DND-41 (cell line): ENCODE measurements around the gene MIA2.
"Not testable (repeated sequence)": the region's sequence is repeated elsewhere in the genome, so short reads cannot be mapped to it uniquely, and the experiment has no call there.

ENCODE experiments used
- ATAC-seq: fragments of 200-7000 bp; cut with Tn5 transposase; 3 replicates; pipeline ENCODE4 v1.9.1; 2021; ENCODE audit warnings: low read depth; ENCODE audit not compliant: insufficient read depth
- DNase-seq: peaks from one replicate; pipeline ENCODE4 v3.0.0-alpha.2; 2020
- H2AFZ ChIP-seq: 2 replicates; pipeline ENCODE4 v1.6.0; 2012; ENCODE audit warnings: low read depth, low read length
- H3K27ac ChIP-seq: 2 replicates; pipeline ENCODE4 v1.5.1; 2012; ENCODE audit warnings: low read length, inconsistent platforms
- H3K27me3 ChIP-seq: fragments of 200-600 bp; sonication (generic); 2 replicates; pipeline ENCODE4 v1.6.0; 2012; ENCODE audit warnings: low read length, mild to moderate bottlenecking, inconsistent platforms; ENCODE audit not compliant: insufficient read depth, poor library complexity
- H3K36me3 ChIP-seq: 2 replicates; pipeline ENCODE4 v1.5.1; 2012; ENCODE audit warnings: low read length, inconsistent platforms; ENCODE audit not compliant: insufficient read depth
- H3K4me1 ChIP-seq: 2 replicates; pipeline ENCODE4 v1.5.1; 2012; ENCODE audit warnings: mild to moderate bottlenecking, low read length; ENCODE audit not compliant: insufficient read depth
- H3K4me2 ChIP-seq: 2 replicates; pipeline ENCODE4 v1.6.0; 2012; ENCODE audit warnings: mild to moderate bottlenecking, moderate library complexity, low read length, inconsistent platforms; ENCODE audit not compliant: insufficient read depth
- H3K4me3 ChIP-seq, 2 experiments: fragments of 200-600 bp in 1 of 2; shearing (Covaris generic) in 1 of 2; 2 replicates each; pipeline ENCODE4 v1.5.1; 2012 to 2016; ENCODE audit warnings: inconsistent platforms in 2 of 2, low read length in 2 of 2, mild to moderate bottlenecking in 2 of 2, low read depth in 1 of 2, moderate library complexity in 1 of 2
- H3K79me2 ChIP-seq: 2 replicates; pipeline ENCODE4 v1.6.0; 2012; ENCODE audit warnings: low read length, inconsistent platforms; ENCODE audit not compliant: insufficient read depth
- H3K9ac ChIP-seq: 2 replicates; pipeline ENCODE4 v1.6.0; 2012; ENCODE audit warnings: low read depth, mild to moderate bottlenecking, inconsistent platforms, low read length, moderate library complexity
- H3K9me3 ChIP-seq: 2 replicates; pipeline ENCODE4 v1.5.1; 2012; ENCODE audit warnings: low read length, moderate library complexity, mild to moderate bottlenecking, inconsistent platforms; ENCODE audit not compliant: insufficient read depth, severe bottlenecking
- H4K20me1 ChIP-seq: 2 replicates; pipeline ENCODE4 v1.6.0; 2012; ENCODE audit warnings: low read length; ENCODE audit not compliant: insufficient read depth
- EZH2 ChIP-seq: IDR thresholded peaks from 3 replicates; pipeline ENCODE4 v1.6.1; 2012; ENCODE audit warnings: borderline replicate concordance, low read depth, mild to moderate bottlenecking, moderate library complexity, low read length, inconsistent platforms; ENCODE audit not compliant: severe bottlenecking
- TF ChIP-seq, protein P1 (sequence below): IDR thresholded peaks from 2 replicates; pipeline ENCODE4 v1.5.1; 2012; ENCODE audit warnings: borderline replicate concordance, low read length, moderate library complexity, mild to moderate bottlenecking; ENCODE audit not compliant: poor library complexity, severe bottlenecking; ENCODE audit errors: extremely low read depth

The MIA2 gene

GRCh38 chr14:39289523-39289922 is 55.8 kb downstream of the MIA2 start:
- TF ChIP-seq EZH2 = no peak
- no peaks in the 10 kb centered on the region for H3K27me3 ChIP-seq
- no peak overlapping the region for H3K4me2 ChIP-seq
- H3K9ac ChIP-seq = no peak overlapping the region
- H4K20me1 ChIP-seq = no peaks in the 10 kb centered on the region
- ATAC-seq (no peak), DNase-seq (no peak)
- H2AFZ ChIP-seq = no peak overlapping the region
- no peaks in the 10 kb centered on the region for H3K4me1 ChIP-seq
- peaks cover 34% of the 10 kb centered on the region for H3K36me3 ChIP-seq
- no peak overlapping the region for H3K4me3 ChIP-seq
- H3K27ac ChIP-seq = no peak overlapping the region
- no peaks in the 10 kb centered on the region for H3K79me2 ChIP-seq
- H3K9me3 ChIP-seq = peaks cover 5% of the 10 kb centered on the region

- H3K4me3 ChIP-seq = no peak overlapping the region
- H3K27ac ChIP-seq = no peak overlapping the region
- no peaks in the 10 kb centered on the region for H3K79me2 ChIP-seq
- H2AFZ ChIP-seq = no peak overlapping the region
- H4K20me1 ChIP-seq = no peaks in the 10 kb centered on the region
- no peak for TF ChIP-seq EZH2
- TF ChIP-seq, protein P1, sequence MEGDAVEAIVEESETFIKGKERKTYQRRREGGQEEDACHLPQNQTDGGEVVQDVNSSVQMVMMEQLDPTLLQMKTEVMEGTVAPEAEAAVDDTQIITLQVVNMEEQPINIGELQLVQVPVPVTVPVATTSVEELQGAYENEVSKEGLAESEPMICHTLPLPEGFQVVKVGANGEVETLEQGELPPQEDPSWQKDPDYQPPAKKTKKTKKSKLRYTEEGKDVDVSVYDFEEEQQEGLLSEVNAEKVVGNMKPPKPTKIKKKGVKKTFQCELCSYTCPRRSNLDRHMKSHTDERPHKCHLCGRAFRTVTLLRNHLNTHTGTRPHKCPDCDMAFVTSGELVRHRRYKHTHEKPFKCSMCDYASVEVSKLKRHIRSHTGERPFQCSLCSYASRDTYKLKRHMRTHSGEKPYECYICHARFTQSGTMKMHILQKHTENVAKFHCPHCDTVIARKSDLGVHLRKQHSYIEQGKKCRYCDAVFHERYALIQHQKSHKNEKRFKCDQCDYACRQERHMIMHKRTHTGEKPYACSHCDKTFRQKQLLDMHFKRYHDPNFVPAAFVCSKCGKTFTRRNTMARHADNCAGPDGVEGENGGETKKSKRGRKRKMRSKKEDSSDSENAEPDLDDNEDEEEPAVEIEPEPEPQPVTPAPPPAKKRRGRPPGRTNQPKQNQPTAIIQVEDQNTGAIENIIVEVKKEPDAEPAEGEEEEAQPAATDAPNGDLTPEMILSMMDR = no peak
- H3K9me3 ChIP-seq = no peaks in the 10 kb centered on the region
- ATAC-seq = no peak
- H3K9ac ChIP-seq = no peak overlapping the region
- H3K4me1 ChIP-seq = no peaks in the 10 kb centered on the region
- no peaks in the 10 kb centered on the region for H3K27me3 ChIP-seq
- no peak for DNase-seq
- H3K4me2 ChIP-seq = no peak overlapping the region
- H3K36me3 ChIP-seq = peaks cover 39% of the 10 kb centered on the region
These were observed 58.0 kb downstream of the MIA2 start for GRCh38 chr14:39291701-39292100.

GRCh38 chr14:39293629-39294028 is 59.9 kb downstream of the MIA2 start:
- TF ChIP-seq EZH2 = no peak
- TF ChIP-seq, protein P1 = no peak
- no peaks in the 10 kb centered on the region for H3K79me2 ChIP-seq
- peaks cover 35% of the 10 kb centered on the region; the same call in 1 of the 2 replicates for H3K36me3 ChIP-seq
- H3K27ac ChIP-seq = no peak overlapping the region
- no peaks in the 10 kb centered on the region for H3K9me3 ChIP-seq
- DNase-seq (no peak), ATAC-seq (no peak)
- no peak overlapping the region for H3K9ac ChIP-seq
- H3K4me1 ChIP-seq = no peaks in the 10 kb centered on the region
- H3K4me3 ChIP-seq = no peak overlapping the region
- no peak overlapping the region for H3K4me2 ChIP-seq
- no peaks in the 10 kb centered on the region for H3K27me3 ChIP-seq
- H2AFZ ChIP-seq = no peak overlapping the region
- no peaks in the 10 kb centered on the region for H4K20me1 ChIP-seq

- ATAC-seq, H2AFZ ChIP-seq, H3K4me3 ChIP-seq, H3K4me2 ChIP-seq, H3K27me3 ChIP-seq, H3K9me3 ChIP-seq, H4K20me1 ChIP-seq, H3K4me1 ChIP-seq, H3K79me2 ChIP-seq, H3K27ac ChIP-seq, H3K9ac ChIP-seq, DNase-seq: not testable (repeated sequence)
- H3K36me3 ChIP-seq = peaks cover 22% of the 10 kb centered on the region; the same call in 1 of the 2 replicates
These were observed 66.7 kb downstream of the MIA2 start for GRCh38 chr14:39300389-39300788.
